A673 (cell line): ENCODE measurements around the gene DNAH5. TPM values are rescaled to one million over a fixed set of nuclear protein-coding genes. Genes with fewer than 3 reads are reported as not detected.

Experiments
- BruUV-seq: library from RNA; stranded (reverse); fragments of 400-500 nt; replicated peaks from 2 replicates; lab custom pipeline; 2021; lab: Mats Ljungman, UMichigan
- CTCF ChIA-PET: fragments of 300-600 bp; sonication (Branson Sonifier 250); formaldehyde crosslinking; loops from one replicate; lab custom pipeline; 2022; ENCODE audit warnings: antibody characterized with exemption; lab: Charles Lee
- POLR2A ChIA-PET: fragments of 300-600 bp; sonication (Branson Sonifier 250); formaldehyde crosslinking; loops from one replicate; lab custom pipeline; 2022; ENCODE audit warnings: antibody characterized with exemption; ENCODE audit not compliant: low non-redundant PET; lab: Charles Lee
- DNase-seq: peaks from one replicate; pipeline ENCODE4 v3.0.0-alpha.2; 2015; ENCODE audit warnings: low spot score
- H3K27ac ChIP-seq: fragments of 200-600 bp; sonication (generic); 2 replicates; pipeline ENCODE4 v1.5.1; 2016; ENCODE audit warnings: mixed run types, low read depth, mild to moderate bottlenecking, mixed read lengths, antibody characterized with exemption, low read length; ENCODE audit not compliant: poor library complexity, severe bottlenecking
- H3K27me3 ChIP-seq: fragments of 200-600 bp; sonication (generic); replicated peaks from 2 replicates; pipeline ENCODE4 v1.6.1; 2017; ENCODE audit warnings: mixed run types, low read depth, mild to moderate bottlenecking, mixed read lengths, antibody characterized with exemption, low read length; ENCODE audit not compliant: insufficient read depth, poor library complexity
- H3K36me3 ChIP-seq: fragments of 200-600 bp; sonication (generic); 2 replicates; pipeline ENCODE4 v1.6.1; 2016; ENCODE audit warnings: mixed run types, mild to moderate bottlenecking, mixed read lengths, antibody characterized with exemption, low read length; ENCODE audit not compliant: insufficient read depth, poor library complexity, severe bottlenecking
- H3K4me1 ChIP-seq: fragments of 200-600 bp; sonication (generic); 2 replicates; pipeline ENCODE4 v1.6.1; 2017; ENCODE audit warnings: mixed run types, mild to moderate bottlenecking, mixed read lengths, antibody characterized with exemption, low read length; ENCODE audit not compliant: insufficient read depth, poor library complexity, severe bottlenecking
- H3K4me3 ChIP-seq: fragments of 200-600 bp; sonication (generic); 2 replicates; pipeline ENCODE4 v1.5.1; 2016; ENCODE audit warnings: low read depth, mixed run types, mild to moderate bottlenecking, mixed read lengths, low read length; ENCODE audit not compliant: poor library complexity, severe bottlenecking
- H3K9me3 ChIP-seq: fragments of 200-600 bp; sonication (generic); 2 replicates; pipeline ENCODE4 v1.6.1; 2016; ENCODE audit warnings: mixed run types, low read depth, mild to moderate bottlenecking, mixed read lengths, antibody characterized with exemption, low read length; ENCODE audit not compliant: poor library complexity, severe bottlenecking
- EZH2 ChIP-seq: fragments of 200-600 bp; sonication (generic); IDR thresholded peaks from 2 replicates; pipeline ENCODE4 v1.6.1; 2017; ENCODE audit warnings: borderline replicate concordance, low read depth, mild to moderate bottlenecking, mixed read lengths, antibody characterized with exemption, low read length; ENCODE audit not compliant: poor library complexity, severe bottlenecking
- intact Hi-C: fragments of 100-400 bp; cut with micrococcal nuclease; formaldehyde crosslinking; loops from one replicate; pipeline ENCODE4 v1.10.0; 2022; ENCODE audit not compliant: unreplicated experiment
- total RNA-seq: library from RNA; stranded (reverse); gene quantifications from 2 replicates; pipeline ENCODE4 v1.2.3, GENCODE V29; 2021
- TF ChIP-seq, protein P1 (sequence below): fragments of 300-800, 200-600 bp; sonication (generic); conservative IDR thresholded peaks from 2 replicates; pipeline ENCODE4 v1.5.1; 2017; ENCODE audit warnings: low read depth, mild to moderate bottlenecking, antibody characterized with exemption, low read length, moderate library complexity, mixed read lengths

Gene DNAH5
- total RNA-seq, 1 experiment from 2014 or later = not detected

DNA sequence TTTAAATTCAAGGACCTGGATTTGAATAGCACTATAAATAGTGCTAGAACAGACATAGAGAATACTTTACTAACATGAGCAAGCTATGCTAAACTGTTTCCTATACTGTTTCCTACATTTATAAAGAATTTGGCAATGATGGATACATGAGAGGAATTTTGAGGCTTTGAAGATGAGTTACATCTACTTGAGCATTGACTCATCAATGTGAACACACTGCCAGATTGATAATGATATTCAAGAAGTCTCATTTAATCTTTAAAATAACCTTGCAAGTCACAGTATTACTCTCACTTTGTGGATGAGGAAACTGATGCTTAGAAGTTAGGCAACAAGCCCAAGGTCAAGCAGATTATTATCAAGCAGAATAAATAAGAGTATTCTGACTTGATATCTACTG is 281.9 kb downstream of the DNAH5 start:
- Histone ChIP-seq H3K9me3 (no peaks in the 10 kb centered on the region), H3K27me3 (no peaks in the 10 kb centered on the region), H3K4me3 (no peak overlapping the region), H3K4me1 (no peaks in the 10 kb centered on the region), H3K36me3 (no peaks in the 10 kb centered on the region), H3K27ac (no peak overlapping the region)
- CTCF ChIA-PET = no interaction called here
- BruUV-seq = no TSS peak
- TF ChIP-seq, protein P1, sequence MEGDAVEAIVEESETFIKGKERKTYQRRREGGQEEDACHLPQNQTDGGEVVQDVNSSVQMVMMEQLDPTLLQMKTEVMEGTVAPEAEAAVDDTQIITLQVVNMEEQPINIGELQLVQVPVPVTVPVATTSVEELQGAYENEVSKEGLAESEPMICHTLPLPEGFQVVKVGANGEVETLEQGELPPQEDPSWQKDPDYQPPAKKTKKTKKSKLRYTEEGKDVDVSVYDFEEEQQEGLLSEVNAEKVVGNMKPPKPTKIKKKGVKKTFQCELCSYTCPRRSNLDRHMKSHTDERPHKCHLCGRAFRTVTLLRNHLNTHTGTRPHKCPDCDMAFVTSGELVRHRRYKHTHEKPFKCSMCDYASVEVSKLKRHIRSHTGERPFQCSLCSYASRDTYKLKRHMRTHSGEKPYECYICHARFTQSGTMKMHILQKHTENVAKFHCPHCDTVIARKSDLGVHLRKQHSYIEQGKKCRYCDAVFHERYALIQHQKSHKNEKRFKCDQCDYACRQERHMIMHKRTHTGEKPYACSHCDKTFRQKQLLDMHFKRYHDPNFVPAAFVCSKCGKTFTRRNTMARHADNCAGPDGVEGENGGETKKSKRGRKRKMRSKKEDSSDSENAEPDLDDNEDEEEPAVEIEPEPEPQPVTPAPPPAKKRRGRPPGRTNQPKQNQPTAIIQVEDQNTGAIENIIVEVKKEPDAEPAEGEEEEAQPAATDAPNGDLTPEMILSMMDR = no peak
- TF ChIP-seq EZH2 = no peak
- intact Hi-C loops = no loop called here
- POLR2A ChIA-PET = no interaction called here
- no peak for DNase-seq

DNA sequence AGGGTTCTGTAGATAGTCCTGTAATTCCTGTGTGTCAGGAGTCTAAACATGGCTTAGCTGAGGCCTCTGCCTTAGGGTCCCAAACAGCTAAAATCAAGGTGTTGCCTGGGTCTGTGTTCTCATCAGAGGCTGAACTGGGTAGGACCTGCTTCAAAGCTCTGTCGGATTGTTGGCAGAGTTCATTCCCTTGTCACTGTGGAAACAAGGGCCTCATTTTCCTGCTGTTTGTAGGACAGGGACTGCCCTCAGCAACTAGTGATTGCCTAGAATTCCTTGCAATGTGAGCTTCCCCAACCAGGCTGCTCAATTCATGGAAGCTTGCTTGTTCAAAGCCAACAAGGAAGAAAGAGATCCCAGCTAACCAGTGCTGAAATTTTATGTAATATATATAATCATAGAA is 283.2 kb downstream of the DNAH5 start:
- no TSS peak for BruUV-seq
- intact Hi-C loops = no loop called here
- POLR2A ChIA-PET = no interaction called here

GRCh38 chr5:13660072-13660471 is 284.4 kb downstream of the DNAH5 start:
- TF ChIP-seq, protein P1 = no peak
- TF ChIP-seq EZH2 = no peak
- no peaks in the 10 kb centered on the region for H3K27me3 ChIP-seq
- no peaks in the 10 kb centered on the region for H3K36me3 ChIP-seq
- intact Hi-C loops = no loop called here
- H3K4me3 ChIP-seq = no peak overlapping the region
- H3K9me3 ChIP-seq = no peaks in the 10 kb centered on the region
- no peak overlapping the region for H3K27ac ChIP-seq
- DNase-seq = no peak
- ChIA-PET POLR2A (no interaction called here), CTCF (no interaction called here)
- no peaks in the 10 kb centered on the region for H3K4me1 ChIP-seq
- BruUV-seq = no TSS peak

More for the DNA sequence above, 283.2 kb downstream of the DNAH5 start:
- H3K9me3 ChIP-seq = no peaks in the 10 kb centered on the region
- CTCF ChIA-PET = no interaction called here
- no peaks in the 10 kb centered on the region for H3K27me3 ChIP-seq
- TF ChIP-seq EZH2 = no peak
- TF ChIP-seq, protein P1 = no peak
- no peak overlapping the region for H3K27ac ChIP-seq
- no peaks in the 10 kb centered on the region for H3K36me3 ChIP-seq
- no peaks in the 10 kb centered on the region for H3K4me1 ChIP-seq
- H3K4me3 ChIP-seq = no peak overlapping the region
- no peak for DNase-seq
